MCF 10A (cell line): ENCODE results near the gene RCBTB2. TPM values are rescaled to one million over a fixed set of nuclear protein-coding genes. Genes with fewer than 3 reads are reported as not detected.

Source experiments
- Bru-seq: library from RNA; stranded (reverse); fragments of 400-500 nt; gene quantifications from one replicate; lab custom pipeline; 2021; lab: Mats Ljungman, UMichigan
- BruChase-seq, 2 experiments: library from RNA; stranded (reverse); fragments of 400-500 nt; gene quantifications; one replicate each; lab custom pipeline; 2021; lab: Mats Ljungman, UMichigan
- BruUV-seq: library from RNA; stranded (reverse); fragments of 400-500 nt; replicated peaks from 2 replicates; lab custom pipeline; 2021; lab: Mats Ljungman, UMichigan
- CTCF ChIA-PET: fragments of 300-600 bp; sonication (Branson Sonifier 250); formaldehyde crosslinking; extraction: SDS; loops from one replicate; lab custom pipeline; 2021; ENCODE audit warnings: antibody characterized with exemption, inconsistent platforms; lab: Yijun Ruan, JAX
- POLR2A ChIA-PET: fragments of 300-600, 350-650 bp; sonication (Branson Sonifier 250); formaldehyde crosslinking; extraction: SDS; loops from one replicate; lab custom pipeline; 2020; ENCODE audit warnings: antibody characterized with exemption, inconsistent platforms; lab: Yijun Ruan, JAX
- DNase-seq: peaks from one replicate; pipeline ENCODE4 v3.0.0-alpha.2; 2018; ENCODE audit not compliant: unreplicated experiment
- H3K27ac Mint-ChIP-seq: one replicate; pipeline ENCODE4 v1.8.0; 2022; ENCODE audit warnings: mild to moderate bottlenecking, low read depth, mixed read lengths; ENCODE audit not compliant: unreplicated experiment
- H3K27me3 Mint-ChIP-seq: one replicate; pipeline ENCODE4 v1.8.0; 2022; ENCODE audit warnings: mixed read lengths; ENCODE audit not compliant: insufficient read depth, unreplicated experiment
- H3K36me3 Mint-ChIP-seq: one replicate; pipeline ENCODE4 v1.8.0; 2022; ENCODE audit warnings: mild to moderate bottlenecking, moderate library complexity, mixed read lengths; ENCODE audit not compliant: insufficient read depth, unreplicated experiment
- H3K4me1 Mint-ChIP-seq: one replicate; pipeline ENCODE4 v1.8.0; 2022; ENCODE audit warnings: mixed read lengths; ENCODE audit not compliant: insufficient read depth, unreplicated experiment
- H3K4me3 Mint-ChIP-seq: one replicate; pipeline ENCODE4 v1.8.0; 2022; ENCODE audit warnings: mild to moderate bottlenecking, moderate library complexity, mixed read lengths; ENCODE audit not compliant: unreplicated experiment
- H3K9me3 Mint-ChIP-seq: one replicate; pipeline ENCODE4 v1.8.0; 2022; ENCODE audit warnings: mixed read lengths; ENCODE audit not compliant: unreplicated experiment
- CTCF ChIP-seq: fragments of 200-600 bp; IDR thresholded peaks from one replicate; pipeline ENCODE4 v1.8.0; 2022; ENCODE audit warnings: antibody characterized with exemption, mild to moderate bottlenecking; ENCODE audit not compliant: unreplicated experiment
- intact Hi-C: fragments of 100-400 bp; cut with micrococcal nuclease; formaldehyde crosslinking; loops from 2 replicates; pipeline ENCODE4 v1.14.1; 2022
- long read RNA-seq: library from polyadenylated mRNA; stranded (forward); transcript quantifications from one replicate; pipeline ENCODE4 v2.0.0, GENCODE V29; 2022
- total RNA-seq: library from RNA; stranded (reverse); gene quantifications from 2 replicates; pipeline ENCODE4 v1.2.3, GENCODE V29; 2022

The RCBTB2 gene
- total RNA-seq (2.4 TPM in 2 replicates), Bru-seq, nascent RNA (percentile 48 among the genes with signal in this experiment), BruChase-seq, experiment 1, labeled RNA remaining after a 6-hour chase (percentile 45 among the genes with signal in this experiment), BruChase-seq, experiment 2, labeled RNA remaining after a 2-hour chase (percentile 51 among the genes with signal in this experiment)
- long read RNA-seq, partial matches to known transcripts = 0 of 8 reads
- long read RNA-seq, other reads (novel, unspliced or antisense) = 5 of 8 reads

GRCh38 chr13:48532506-48533499 is at the start of gene RCBTB2:
RCBTB2 (minus strand) TSS chr13:48533080; CDS start chr13:48521939, 11,141 bp downstream.
- CTCF ChIA-PET = interaction anchor here (0.6 to 1.1 kb wide), 3 partner anchors 37 to 1856 kb away, joined by 3 read pairs; no protein-coding TSS in a partner anchor
- BruUV-seq = TSS peak; percentile 78
- intact Hi-C loops = no loop called here

DNA sequence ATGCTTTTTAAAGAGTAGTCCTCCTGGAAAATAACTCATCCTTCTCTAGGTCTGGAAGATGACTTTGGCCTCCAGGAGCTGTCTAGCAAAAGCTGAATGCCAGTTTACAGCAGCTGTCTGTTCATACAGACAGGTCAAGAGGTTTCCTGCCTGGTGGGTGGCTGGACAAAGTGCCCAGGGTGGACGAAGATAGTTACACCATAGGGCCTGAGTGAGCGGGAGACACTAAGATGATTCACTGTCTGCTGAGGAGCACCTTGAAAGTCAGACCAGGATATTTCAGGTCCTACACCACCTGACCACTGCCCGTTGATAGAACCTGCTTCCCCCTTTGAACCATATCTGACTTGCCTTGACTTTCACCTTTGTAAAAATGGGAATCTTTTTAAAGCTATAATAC is 49.2 kb upstream of the RCBTB2 start:
- H3K9me3 Mint-ChIP-seq = no peaks in the 10 kb centered on the region
- DNase-seq = no peak
- POLR2A ChIA-PET = interaction anchor here (0.6 to 4.6 kb wide), 3 partner anchors 169 to 248 kb away, joined by 3 to 31 read pairs (median 21); partner anchors contain the start of gene LPAR6
- H3K36me3 Mint-ChIP-seq = no peaks in the 10 kb centered on the region
- BruUV-seq = no TSS peak
- H3K27ac Mint-ChIP-seq = no peak overlapping the region
- intact Hi-C loops = loop anchor here (10.0 kb wide), 1 partner anchor 777 kb away; no protein-coding TSS in a partner anchor
- CTCF ChIA-PET = interaction anchor here (0.6 to 6.8 kb wide), 12 partner anchors 9 to 1780 kb away, joined by 3 to 100 read pairs (median 4); no protein-coding TSS in a partner anchor
- no peak overlapping the region for H3K4me3 Mint-ChIP-seq
- peaks cover 16% of the 10 kb centered on the region for H3K4me1 Mint-ChIP-seq
- H3K27me3 Mint-ChIP-seq = no peaks in the 10 kb centered on the region
- no peak for TF ChIP-seq CTCF

More at GRCh38 chr13:48532506-48533499, at the start of gene RCBTB2:
- POLR2A ChIA-PET = interaction anchor here (0.6 to 2.7 kb wide), 26 partner anchors 9 to 300 kb away, joined by 3 to 12 read pairs (median 4); partner anchors contain the start of genes ITM2B, LPAR6 and RB1
- Mint-ChIP-seq H3K27me3 (no peaks in the 10 kb centered on the region), H3K36me3 (peaks cover 13% of the 10 kb centered on the region), H3K27ac (peak within 1 kb of the TSS; percentile 76), H3K4me3 (peak within 1 kb of the TSS; percentile 80), H3K9me3 (peaks cover 11% of the 10 kb centered on the region), H3K4me1 (no peaks in the 10 kb centered on the region)
- DNase-seq = peak; percentile 97
- TF ChIP-seq CTCF = no peak

GRCh38 chr13:48580896-48581295 is 48.0 kb upstream of the RCBTB2 start:
- Mint-ChIP-seq H3K27me3 (no peaks in the 10 kb centered on the region), H3K36me3 (no peaks in the 10 kb centered on the region), H3K4me1 (peaks cover 11% of the 10 kb centered on the region), H3K9me3 (no peaks in the 10 kb centered on the region), H3K27ac (no peak overlapping the region), H3K4me3 (no peak overlapping the region)
- TF ChIP-seq CTCF = no peak
- ChIA-PET POLR2A (interaction anchor here (0.6 to 4.6 kb wide), 6 partner anchors 146 to 276 kb away, joined by 3 to 31 read pairs (median 8); partner anchors contain the start of gene LPAR6), CTCF (interaction anchor here (0.6 to 6.8 kb wide), 23 partner anchors 9 to 823 kb away, joined by 3 to 100 read pairs (median 4); no protein-coding TSS in a partner anchor)
- BruUV-seq = no TSS peak
- intact Hi-C loops = loop anchor here (1.0 to 10.0 kb wide), 5 partner anchors 180 to 776 kb away; no protein-coding TSS in a partner anchor
- DNase-seq = no peak
